NOMO-1 treated with DMSO at 0.1 percent for 48 hours (cell line): Measurements from ENCODE around the gene ETV7.
"Not testable (repeated sequence)": the region's sequence is repeated elsewhere in the genome, so short reads cannot be mapped to it uniquely, and the experiment has no call there.

ENCODE experiments used
- DNase-seq: peaks from one replicate; lab custom pipeline; 2025; ENCODE audit not compliant: unreplicated experiment; lab: John Stamatoyannopoulos, UW

The ETV7 gene

DNA sequence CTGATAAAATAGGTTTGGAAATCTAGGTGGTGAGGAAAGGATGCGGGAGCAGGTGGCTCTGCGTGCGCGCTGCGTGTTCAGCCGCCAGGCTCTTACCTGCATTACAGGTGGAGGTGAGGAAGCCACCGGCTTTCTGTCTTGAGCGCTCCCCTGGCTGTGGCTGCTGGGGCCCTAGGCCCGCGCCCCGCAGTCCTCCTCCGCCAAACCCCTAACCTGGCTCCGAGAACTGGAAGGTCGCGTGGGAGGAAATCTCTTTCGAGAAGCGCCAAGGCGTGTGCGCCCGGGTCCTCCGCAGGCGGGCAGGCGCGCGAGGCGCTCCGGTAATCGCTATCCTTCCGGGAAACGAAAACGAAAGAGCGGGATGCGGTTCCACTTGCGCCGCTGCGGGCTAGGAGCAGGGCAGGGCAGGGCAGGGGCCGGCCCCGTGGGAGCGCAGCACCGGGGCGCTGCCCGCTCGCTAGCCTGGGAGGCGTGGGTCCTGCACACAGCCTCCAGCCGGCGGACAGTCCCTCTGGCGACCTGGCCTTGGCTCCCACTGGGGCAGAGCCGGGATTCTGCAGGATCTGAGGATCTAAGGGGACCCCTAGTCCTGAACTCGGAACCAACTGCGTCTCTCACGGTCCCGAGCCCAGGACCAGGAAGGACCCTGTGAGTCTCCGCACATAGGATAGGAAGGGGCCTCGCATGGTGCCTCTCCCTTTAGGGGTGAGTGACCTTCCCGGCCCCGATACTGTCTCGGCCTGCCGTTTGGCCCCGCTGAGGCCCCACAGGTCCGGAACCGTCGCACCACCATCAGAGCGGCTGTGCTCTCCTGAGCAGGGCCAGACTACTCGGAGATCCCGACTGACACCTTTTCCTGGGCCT is at the start of gene ETV7:
ETV7 (minus strand) TSS at position 230 of the 864 bp plus-strand sequence; CDS start at position 102, 128 bp downstream.
- DNase-seq, result no peak

DNA sequence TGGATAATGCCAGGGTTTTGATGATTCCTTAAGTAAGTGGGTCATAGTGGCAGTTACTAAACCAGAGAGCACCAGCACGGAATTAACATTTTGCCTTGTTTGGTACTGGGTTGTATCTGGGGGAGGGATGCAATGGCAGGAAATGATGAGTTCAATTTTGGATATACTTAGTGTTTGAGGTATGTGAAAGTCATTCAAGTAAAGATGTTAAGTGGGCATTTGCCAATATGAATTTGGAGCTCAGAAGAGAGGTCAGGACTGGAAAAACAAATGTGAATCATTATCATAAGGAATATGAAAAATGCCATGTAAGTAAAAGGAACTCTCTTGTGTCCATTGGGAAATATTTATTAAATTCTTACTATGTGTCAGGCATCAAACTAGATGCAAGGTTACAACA is 49.0 kb upstream of the ETV7 start:
- DNase-seq, result no peak

DNA sequence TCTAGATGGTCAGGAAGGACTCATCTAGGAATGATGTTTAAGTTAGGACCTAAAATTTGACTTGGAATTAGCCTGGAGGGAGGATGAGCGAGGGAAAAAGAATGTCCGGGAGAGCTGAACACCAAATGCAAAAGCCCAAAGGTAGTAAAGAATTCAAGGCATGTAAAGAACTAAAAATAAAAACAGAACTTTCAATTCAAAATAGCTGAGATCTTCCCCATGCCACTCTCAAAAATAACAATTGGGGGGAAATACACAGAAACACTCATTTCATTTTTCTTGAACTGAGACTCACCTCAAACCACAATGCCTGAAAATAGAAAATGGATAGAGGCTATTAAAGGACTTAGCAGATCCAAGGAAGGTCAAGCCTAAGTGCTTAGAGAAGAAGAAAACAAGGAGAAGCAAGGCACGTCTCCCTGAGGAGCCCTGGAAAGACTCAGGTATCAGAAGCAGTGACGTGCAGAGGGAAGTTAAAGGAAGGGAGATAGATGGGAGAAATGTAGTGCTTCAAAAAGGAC is 44.7 kb upstream of the ETV7 start:
- no peak for DNase-seq

DNA sequence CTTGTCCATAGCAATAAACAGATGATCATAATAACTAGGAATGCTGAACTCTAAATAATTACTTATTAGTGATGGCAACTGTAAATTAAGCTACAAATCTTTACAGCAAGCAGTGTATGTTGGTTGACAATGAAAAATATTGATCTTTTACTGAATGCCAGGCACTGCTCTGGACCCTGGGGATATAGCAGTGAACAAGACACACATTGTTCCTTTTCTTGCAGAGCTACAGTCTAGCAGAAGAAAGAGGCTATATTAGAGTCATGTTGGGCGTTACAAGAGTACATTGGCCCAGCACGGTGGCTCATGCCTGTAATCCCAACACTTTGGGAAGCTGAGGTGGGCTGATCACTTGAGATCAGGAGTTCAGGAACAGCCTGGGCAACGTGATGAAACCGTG is 43.7 kb upstream of the ETV7 start:
- DNase-seq, result no peak

DNA sequence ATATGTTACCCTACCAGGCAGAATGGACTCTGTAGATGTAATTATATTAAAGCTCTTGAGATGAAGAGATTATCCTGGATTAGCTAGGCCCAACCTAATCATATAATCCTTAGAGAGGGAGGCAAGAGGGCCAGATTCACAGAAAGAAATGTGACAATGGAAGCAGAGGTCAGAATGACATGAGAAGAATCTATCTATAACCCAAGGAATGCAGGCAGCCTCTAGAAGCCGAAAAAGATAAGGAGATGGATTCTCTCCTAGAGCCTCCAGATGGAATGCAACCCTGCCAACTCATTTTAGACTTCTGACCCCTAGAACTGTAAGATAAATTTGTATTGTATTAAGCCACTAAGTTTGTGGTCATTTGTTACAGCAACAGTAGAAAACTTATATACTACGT is 42.9 kb upstream of the ETV7 start:
- DNase-seq, result no peak

DNA sequence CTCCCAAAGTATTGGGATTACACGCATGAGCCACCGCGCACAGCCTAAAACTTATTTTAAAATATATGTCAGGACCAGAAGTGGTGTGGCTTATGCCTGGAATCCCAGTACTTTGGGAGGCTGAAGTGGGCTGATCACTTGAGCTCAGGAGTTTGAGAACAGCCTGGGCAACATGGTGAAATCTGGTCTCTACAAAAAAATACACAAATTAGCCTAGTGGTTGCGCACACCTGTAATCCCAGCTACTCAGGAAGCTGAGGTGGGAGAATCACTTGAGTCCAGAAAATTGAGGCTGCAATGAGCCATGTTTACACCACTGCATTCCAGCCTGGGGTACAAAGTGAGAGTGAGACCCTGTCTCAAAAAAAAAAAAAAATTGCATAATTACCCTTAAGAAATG is 41.4 kb upstream of the ETV7 start:
- no peak for DNase-seq

DNA sequence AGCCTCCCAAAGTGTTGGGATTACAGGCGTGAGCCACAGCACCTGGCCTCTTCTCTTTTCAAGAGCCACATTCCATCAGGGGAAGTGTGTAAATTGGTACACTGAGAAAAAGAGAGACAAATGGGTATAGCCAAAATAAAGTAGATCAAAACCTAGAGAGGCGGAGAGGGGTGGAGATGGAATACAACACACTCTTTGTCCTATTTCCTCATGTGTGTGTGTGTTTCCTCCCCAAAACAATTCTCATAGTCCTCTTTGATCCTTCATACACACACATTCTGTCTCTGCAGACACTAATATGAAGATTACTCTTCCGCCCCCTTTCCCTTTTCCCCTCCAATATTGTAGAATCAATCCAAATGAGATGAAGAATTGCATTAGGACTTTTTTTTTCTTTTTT is 39.2 kb upstream of the ETV7 start:
- DNase-seq, result no peak

DNA sequence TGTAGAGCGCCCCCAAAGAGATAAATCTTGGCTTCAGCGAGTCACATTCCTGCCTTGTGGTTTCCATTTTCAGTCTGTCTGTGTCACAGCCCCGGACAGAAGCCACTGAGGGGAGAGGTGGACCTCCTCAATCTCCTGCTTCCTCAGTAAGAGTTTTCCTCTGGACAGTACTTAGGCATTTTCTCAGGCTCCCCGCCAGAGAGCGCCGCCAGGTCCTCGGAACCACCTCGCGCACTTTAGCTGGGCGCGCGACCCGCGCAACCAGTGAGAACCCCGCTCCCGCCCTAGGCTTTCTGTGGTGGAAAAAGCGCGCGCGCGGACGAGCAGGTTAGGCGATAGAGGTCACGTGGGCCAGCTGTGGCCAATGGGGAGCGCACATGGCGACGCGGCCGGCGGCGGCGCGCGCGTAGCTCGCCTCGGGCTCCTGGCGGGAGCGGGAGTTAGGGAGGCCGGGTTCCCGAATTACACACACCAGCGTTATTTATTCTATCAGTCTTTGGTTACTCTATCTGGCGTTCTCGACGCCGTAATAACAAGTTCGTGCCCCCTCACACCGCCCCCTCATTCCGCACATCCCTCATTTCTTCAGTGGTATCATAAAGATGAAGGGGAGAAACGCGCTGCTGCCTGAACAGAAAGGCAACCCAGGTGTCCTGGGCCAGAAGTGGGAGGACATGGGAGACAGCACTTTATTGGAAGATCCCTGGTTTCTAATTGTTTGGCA is 35.8 kb upstream of the ETV7 start:
- peak; percentile 99 for DNase-seq

DNA sequence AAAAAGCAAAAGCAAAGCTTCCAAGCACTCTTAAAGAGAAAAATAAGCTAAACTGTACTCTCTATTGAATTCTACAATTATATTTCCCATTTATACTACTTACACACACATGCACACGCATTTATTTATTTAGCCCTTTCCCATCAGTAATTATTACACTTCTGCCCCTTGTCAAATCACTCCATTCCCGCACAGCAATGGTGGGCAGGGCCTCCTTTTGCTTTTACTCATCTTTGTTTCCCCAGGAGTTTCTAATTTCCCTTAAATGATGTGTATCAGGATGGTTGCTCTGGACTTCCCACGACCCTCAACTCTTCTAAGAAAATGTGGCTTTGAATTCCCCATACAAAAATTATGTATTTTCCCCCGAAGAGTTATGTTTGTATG is 35.2 kb upstream of the ETV7 start:
- DNase-seq, result no peak

DNA sequence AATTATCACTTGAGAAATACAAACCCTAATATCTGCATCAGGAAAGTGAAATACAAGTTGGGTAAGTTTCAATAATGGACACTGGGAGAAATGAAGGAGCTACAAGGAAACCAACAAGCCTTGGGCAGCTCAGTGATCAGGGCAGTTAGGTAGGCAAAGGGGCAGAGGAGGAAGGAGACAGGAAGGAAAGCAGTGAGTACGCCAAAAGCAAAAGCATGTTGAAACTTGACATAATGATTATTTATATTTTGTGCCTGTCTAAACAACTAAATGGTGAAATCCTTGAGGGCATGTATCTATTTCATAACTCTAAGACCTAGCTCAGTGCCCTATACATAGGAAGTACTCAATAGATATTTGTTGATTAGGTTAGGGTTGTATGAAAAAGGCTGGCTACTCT is 31.8 kb upstream of the ETV7 start:
- peak; percentile 87 for DNase-seq

DNA sequence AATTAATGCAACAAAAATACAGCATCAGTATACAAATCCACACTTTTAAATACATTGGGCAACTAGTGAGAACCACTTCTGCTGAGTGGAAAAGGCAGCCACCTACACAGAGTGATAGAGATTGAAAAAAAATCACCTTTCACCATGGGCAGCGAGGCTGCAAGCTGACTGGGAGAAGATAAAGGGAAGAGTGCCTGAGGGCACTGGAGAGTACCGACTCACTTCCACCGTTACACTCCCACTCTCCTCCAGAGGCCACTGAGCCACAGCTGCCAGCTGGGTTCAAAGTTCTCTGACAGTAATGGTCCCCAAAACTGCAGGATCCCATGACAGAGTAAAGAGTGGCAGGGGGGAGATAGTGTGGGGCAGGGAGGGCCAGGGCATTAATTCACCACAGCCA is 31.1 kb upstream of the ETV7 start:
- DNase-seq, result no peak

DNA sequence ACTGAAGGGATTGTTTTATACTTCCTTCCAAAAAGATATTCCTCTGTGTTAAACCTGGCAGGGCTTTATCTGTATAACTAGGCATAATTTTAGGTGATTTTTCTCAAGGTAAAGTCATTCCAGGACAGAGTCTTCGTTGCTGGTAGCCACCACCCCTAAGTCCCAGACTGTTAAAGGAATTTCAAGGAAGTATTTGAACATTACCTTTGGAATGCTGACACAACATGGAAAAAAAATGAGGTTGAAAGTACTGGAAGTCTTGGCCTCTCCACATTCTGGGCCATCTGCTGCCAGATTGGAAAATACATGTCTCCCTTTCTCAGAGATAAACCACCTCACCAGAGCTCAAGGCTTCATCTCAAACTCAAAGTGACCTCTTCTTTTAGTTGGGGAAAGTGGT is 27.0 kb upstream of the ETV7 start:
- no peak for DNase-seq

DNA sequence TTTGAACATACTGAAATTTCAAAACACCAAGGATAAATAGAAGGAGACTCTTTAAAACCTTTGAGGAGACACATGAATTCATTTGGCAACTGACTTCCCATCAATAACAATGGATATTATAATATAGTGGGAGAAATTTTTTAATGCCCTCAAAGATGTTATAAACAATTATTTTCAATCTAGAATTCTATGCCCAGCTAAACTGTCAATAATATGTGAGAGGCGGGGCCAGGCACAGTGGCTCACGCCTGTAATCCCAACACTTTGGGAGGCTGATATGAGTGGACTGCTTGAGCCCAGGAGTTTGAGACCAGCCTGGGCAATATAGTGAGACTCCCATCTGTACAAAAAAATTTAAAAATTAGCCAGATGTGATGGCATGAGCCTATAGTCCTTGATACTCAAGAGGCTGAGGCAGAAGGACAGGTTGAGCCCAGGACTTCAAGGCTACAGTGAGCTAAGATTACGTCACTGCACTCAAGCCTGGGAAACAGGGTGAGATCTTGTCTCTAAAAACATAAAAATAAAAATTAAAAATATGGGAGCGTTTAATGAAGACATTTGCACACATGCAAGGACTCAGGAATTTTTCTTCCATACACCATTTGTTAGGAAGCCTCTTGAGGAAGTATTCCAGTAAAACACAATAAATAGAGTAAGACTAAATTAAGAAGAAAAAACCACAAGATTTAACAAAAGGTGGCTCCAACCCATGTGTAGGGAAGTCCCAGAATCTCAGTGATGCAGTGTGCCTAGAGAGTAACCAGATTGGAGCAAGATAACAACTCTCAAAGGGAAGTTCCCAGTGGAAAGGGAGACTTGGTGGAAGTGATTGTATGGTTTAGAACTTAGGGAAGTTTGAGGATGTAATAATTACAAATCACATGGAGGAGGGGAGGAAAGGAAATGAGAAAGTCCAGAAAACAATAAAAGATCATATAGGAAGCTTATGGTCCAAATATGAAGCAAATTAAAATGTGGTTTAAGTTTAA is 26.3 kb upstream of the ETV7 start:
- DNase-seq, result no peak

DNA sequence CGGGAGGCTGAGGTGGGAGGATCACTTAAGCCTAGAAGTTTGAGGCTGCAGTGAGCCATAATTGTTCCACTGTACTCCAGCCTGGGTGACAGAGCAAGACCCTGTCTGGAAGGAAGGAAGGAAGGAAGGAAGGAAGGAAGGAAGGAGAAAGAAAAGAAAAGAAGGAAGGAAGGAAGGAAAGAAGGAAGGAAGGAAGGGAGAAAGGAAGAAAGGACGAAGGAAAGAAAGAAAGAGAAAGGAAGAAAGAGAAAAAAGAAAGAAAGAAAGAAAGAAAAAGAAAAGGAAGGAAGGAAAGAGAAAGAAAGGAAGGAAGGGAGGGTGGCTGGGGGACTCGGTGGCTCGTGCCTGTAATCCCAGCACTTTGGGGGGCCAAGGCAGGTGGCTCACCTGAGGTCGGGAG is 22.2 kb upstream of the ETV7 start:
- not testable (repeated sequence) for DNase-seq

DNA sequence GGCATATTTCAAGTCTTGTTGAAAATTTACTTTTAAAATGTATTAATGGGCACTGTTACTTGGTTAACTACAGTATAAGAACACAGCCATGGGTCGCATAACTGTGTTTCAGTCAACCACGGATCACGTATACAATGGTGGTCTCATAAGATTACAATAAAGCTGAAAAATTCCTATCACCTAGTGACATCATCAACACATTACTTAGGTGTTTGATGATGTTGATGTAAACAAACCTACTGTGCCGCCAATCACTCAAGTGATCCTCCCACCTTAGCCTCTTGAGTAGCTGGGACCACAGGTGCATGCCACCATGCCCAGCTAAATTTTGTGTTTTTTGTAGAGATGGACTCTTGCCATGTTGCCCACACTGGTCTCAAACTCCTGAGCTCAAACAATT is 16.7 kb upstream of the ETV7 start:
- DNase-seq, result no peak

DNA sequence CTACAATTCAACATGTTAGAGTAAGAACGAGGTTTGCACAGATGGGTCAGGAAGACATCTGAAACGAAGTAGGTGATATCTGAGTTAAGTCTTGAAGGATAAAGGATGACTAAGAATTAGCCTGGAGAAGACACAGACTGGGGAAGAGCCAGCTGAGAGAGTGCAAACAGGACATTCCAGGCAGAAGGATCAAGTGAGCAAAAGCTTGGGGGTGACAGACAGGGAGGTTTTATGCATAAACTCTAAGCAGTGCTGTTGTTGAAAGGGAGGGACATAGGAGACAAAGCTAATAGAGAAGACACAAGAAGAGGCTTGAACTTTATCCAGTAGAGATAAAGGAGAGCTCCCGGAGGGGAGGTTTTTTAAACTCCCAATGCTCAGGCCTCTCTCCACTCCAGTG is 15.0 kb upstream of the ETV7 start:
- no peak for DNase-seq

DNA sequence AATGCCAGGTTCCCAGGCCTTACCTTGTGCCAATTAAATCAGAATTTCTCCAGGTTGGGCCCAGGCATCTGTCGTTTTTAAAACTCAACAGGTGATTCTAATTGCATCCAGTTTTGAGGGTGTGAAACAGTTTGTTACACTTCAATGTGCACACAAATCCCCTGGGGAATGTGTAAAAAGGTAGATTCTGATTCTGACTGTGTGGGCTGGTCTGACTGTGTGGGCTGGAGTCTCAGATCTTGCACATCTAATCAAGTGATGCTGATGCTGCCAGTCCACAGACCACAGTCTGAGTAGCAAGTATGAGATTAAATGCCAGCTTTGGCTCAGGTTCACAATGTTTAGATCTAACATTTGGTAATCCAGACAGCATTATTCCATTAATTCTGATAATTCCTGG is 12.5 kb upstream of the ETV7 start:
- DNase-seq, result no peak

DNA sequence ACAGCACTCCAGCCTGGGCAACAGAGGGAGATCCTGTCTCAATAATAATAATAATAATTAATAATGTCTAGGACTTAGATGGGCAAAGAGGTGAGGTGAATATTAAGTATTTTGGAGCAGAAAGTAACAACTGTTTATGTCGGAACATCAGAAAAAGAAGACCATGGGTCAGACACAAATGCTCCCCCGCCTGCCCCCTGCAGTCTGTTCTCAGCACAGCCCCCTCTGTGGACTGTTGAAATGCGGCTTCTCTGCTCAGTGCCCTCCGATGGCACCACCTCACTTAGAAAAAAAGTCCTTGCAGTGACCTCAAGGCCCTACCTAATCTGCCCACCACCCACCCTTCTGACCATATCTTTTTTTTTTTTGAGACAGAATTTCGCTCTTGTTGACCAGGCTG is 5.2 kb upstream of the ETV7 start:
- no peak for DNase-seq

DNA sequence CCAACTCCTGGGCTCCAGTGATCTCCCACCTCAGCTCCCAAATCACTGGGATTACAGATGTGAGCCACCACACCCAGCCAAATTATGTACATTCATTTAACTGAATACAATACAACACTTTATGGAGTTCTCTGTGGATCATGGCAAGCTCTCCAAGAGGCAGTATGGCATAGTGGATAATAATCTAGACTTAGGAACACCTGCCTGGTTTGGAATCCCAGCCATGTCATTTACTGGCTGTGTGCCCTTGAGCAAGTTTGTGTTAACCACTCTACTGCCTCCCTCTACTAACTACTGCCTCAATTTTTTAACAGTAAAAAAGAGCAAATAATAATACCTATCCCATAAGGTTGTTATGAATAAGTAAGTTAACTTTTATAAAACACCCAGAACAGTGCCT is 1.9 kb upstream of the ETV7 start:
- DNase-seq, result no peak

DNA sequence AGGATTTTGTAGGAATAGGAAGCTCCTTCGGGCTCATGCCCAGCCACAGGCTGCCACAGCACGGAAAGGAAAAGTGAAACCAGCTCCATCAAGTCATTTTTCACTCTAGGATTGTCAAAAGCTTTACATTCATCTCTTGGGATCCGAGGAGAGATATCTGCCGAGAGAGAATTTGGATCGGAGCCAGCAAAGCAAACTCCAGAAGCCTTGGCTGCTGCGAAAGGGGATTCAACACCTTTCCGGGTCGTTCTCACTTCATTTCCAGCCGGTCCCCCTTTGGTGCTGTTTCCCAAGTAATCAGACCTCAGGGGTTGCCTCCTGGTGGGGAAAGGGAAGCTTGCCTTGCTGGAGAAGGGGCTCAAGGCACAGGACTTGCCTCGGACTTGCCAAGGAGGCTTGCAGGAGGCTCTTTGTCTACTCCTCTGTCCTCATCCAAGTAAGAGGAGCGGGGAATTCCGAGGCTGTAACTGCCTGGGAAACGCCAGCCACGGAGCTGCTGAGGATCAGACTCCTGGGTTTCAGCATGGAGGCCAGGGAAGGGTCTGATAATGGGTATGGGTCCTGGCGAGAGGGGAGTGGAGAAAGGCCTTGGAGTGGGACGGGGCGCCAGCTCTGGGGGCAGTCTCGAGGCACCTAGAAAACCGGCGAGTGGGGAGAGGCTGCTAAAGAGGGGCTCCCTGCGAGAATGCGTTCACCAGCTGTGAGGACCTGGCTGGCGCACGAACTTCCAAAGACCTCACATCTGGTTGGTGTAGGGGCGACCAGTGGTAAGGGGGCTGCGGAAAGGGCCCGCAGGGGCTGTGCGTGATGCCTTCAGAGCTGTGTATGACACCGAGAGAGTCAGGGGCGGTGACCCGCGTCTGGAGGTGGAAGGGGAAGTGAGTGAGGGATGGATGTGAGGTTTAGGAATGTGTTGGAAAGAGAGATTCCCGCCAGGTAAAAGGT is 702 bp downstream of the ETV7 start:
- DNase-seq, result no peak
